Measurements from ENCODE around the gene CERS1.

Gene CERS1

GRCh38 chr19:18870531-18871172 lies 25.3 kb downstream of the CERS1 start:
- DNase-seq (ENCODE audit: low read depth in 2 of 2) = no peak

DNA sequence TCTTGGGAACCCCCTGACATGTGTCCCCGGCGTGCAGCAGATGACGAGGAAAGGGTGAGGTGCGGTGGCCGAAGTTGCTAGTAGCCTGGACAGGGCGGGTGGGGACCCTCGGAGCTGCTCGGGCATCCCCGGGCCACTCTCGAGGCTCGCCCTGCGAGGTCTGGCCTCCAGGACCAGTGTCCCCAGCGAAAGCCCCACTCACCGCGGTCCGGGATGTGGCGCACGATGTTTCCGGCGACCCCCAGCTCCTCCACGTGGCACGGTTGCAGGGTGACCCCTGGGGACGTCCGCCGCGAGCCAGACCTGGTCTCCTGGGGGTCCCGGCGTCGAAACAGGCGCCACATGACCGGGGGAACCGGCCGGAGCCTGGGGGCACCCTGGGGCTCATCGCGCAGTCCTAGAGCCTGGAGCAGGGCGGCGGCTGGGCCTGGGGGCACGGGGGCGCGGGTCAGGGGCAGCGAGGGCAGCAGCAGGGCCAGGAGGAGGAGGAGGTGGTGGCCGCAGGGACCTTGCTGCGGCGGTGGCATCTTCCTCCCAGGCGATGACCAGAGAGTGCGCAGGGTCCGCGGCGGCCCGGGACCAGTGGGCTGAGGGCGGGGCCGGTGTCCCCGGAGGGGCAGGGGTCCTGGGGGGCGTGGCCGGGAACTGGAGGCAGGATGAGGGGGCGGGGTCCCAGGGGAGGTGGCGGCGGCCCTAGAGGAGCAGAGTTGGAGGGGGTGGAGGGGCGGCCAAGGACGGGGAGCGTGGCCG lies 26.0 kb downstream of the CERS1 start:
- DNase-seq (ENCODE audit: low read depth in 2 of 2) = no peak

GRCh38 chr19:18869023-18869618 lies 26.8 kb downstream of the CERS1 start:
- no peak for DNase-seq (ENCODE audit: low read depth in 2 of 2)

DNA sequence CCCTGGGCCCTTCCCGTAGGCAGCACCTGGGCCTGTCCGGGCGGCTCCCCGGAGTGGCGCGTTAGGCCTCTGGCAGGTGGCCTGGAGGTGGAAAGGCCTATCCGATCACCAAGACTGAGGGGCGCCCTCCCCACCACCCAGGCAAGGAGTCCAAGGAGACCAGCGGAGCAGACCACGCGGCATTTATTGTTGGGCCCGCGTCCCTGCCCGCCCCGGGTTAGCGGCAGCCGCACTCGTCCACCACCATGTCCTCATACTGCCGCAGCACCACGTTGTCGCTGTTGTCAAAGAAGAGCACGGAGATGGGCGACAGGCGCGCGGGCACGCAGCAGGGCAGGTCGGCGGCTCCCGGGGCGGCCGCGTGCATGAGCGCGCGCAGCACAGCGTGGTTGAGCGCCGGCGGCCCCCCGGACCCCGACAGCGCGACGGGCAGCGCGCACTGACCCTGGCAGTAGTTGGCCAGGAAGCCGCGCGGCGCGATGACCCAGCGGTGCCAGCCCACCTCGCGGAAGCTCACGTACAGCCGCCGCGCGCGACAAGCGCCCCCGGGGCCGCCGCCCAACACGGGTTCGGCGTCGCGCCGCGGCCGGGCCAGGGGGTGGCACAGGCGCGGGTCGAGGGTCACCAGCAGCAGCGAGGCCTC lies 27.5 kb downstream of the CERS1 start:
- DNase-seq (ENCODE audit: low read depth in 2 of 2) = no peak

DNA sequence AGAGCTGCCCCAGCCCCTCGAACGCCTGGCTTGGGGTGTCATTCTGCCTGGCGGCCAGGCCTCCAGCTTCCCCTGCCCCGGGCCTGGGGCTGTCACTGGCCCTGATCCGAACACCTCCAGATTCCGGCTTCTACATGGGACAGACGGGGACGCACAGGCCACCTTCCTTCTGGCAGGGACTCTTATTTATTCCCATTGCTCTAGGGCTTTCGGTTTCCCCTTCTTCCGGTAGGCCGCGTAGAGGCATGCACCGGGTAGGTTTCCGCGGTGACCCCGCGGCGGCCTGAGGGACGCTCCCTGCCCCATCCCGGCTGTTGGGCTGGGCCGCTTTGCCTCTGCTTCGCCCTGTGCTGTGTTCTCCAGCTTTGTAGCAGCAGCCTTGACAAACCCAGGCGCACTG lies 28.2 kb downstream of the CERS1 start:
- no peak for DNase-seq (ENCODE audit: low read depth in 2 of 2)

GRCh38 chr19:18867199-18867598 lies 28.8 kb downstream of the CERS1 start:
- no peak for DNase-seq (ENCODE audit: low read depth in 2 of 2)

DNA sequence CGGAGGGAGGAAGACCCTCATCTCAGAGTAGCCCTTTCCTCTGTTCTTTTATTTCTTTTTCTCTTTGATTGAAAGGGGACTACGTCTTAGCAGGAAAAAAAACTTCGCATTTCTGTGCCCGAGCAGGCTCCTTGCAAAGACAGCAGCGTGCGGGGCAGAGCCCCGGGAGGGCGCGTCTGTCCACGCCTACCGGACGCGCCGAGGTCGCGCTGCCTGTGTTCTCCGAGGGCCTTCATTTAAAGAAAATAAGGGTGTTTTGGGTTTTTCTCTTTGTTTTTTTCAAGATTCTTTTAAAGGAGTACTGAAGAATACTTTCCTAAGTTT lies 29.2 kb downstream of the CERS1 start:
- no peak for DNase-seq (ENCODE audit: low read depth in 2 of 2)

GRCh38 chr19:18865973-18866799 lies 29.8 kb downstream of the CERS1 start:
- no peak for DNase-seq (ENCODE audit: low read depth in 2 of 2)

DNA sequence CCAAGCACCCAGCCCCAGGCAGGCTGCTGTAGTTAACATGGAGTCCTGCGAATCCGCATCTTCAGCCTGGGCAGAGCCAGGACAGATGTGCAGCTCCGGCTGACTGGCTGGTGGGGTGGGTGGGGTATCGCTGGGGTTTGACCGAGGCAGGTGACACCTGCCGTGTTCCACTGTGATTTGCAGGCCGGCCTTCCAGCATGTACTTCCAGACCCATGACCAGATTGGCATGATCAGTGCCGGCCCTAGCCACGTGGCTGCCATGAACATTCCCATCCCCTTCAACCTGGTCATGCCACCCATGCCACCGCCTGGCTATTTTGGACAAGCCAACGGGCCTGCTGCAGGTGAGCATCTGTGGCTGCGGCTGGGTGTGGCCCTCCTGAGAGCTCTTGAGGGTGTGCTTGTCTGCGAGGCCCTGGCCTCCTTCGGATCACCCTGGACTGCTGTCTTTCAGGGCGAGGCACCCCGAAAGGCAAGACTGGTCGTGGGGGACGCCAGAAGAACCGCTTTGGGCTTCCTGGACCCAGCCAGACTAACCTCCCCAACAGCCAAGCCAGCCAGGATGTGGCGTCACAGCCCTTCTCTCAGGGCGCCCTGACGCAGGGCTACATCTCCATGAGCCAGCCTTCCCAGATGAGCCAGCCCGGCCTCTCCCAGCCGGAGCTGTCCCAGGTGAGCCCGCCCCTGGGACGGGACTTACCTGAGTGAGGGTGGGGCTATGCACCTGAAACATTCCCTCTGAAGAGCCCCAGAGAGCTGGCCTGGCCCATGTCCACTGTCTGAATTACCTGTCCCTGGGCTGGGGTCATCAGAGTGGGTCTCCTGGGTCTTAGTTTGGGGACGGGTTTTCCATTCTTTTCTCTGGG lies 30.6 kb downstream of the CERS1 start:
- no peak for DNase-seq (ENCODE audit: low read depth in 2 of 2)

GRCh38 chr19:18863843-18864362 lies 32.1 kb downstream of the CERS1 start:
- DNase-seq (ENCODE audit: low read depth in 2 of 2) = no peak

- DNase-seq (ENCODE audit: low read depth in 2 of 2) = no peak
Observed at GRCh38 chr19:18862976-18863842, 32.7 kb downstream of the CERS1 start.

DNA sequence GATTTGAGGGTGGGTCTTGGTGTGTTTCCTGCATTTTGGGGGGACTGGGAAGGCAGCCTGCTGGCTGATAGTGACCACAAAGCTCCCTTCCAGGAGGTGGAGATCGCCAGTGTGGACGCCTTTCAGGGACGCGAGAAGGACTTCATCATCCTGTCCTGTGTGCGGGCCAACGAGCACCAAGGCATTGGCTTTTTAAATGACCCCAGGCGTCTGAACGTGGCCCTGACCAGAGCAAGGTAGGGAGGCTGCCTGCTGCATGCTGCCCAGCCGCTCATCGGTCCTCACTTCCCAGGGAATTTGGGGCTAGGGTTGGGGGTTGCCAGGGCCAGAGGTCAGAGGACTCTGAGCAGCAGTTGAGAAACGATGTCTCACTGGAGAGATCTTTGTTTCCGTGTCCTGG lies 34.0 kb downstream of the CERS1 start:
- DNase-seq (ENCODE audit: low read depth in 2 of 2) = no peak

GRCh38 chr19:18861235-18861634 lies 34.7 kb downstream of the CERS1 start:
- DNase-seq (ENCODE audit: low read depth in 2 of 2) = no peak

- DNase-seq (ENCODE audit: low read depth in 2 of 2) = no peak
Observed at GRCh38 chr19:18860725-18861124, 35.2 kb downstream of the CERS1 start.

GRCh38 chr19:18860302-18860700 lies 35.7 kb downstream of the CERS1 start:
- DNase-seq (ENCODE audit: low read depth in 2 of 2) = no peak

GRCh38 chr19:18859676-18860301 lies 36.2 kb downstream of the CERS1 start:
- DNase-seq (ENCODE audit: low read depth in 2 of 2) = no peak

DNA sequence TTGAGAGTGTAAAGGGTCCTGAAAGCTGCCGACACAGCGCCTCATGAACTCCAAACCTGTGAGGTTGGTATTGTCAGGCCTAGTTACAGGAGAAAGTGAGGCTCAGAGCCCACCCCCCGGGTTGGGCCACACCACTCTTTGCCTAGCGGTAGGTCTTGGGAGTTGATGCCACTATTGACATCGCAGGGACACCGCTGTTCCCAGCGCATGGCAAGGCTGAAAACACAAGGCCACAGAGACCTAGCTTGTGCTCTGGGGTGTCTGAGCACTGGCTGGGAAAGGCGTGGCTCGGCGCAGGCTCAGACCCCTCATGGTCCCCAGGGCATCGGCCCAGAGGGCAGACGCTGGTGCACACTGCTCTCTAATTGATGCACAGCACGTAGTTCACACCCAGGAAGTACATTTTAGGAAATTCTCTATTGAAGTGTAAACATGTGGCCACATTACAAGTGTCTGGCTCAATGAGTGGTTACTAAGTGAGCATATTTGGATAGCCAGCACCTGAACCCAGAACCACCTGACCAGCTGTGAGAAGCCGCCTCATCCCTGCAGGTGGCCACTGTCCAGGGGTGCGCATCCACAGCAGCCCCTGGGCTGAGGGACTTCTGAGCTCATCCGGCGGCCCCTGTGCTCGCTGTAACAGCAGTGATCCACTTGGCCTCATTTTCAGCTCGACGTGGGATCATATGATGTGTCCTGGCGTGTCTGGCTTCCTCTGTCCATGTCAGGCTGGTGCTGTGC lies 36.9 kb downstream of the CERS1 start:
- DNase-seq (ENCODE audit: low read depth in 2 of 2) = no peak

DNA sequence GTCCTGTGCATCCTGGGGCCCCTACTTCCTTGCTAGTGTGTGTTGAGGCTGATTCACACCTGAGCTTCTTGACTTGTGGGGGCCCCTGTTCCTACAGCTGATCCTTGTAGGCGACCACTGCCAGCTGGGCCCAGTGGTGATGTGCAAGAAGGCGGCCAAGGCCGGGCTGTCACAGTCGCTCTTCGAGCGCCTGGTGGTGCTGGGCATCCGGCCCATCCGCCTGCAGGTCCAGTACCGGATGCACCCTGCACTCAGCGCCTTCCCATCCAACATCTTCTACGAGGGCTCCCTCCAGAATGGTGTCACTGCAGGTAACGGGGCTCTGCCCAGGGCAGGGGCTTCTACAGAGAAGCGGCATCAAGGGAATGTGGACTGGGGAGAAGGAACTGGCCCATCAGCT lies 38.7 kb downstream of the CERS1 start:
- DNase-seq (ENCODE audit: low read depth in 2 of 2) = no peak

Data from fibroblast of skin of left quadriceps (primary cell).